K562 (cell line): ENCODE measurements around the gene SERPING1. TPM values are rescaled to one million over a fixed set of nuclear protein-coding genes. Genes with fewer than 3 reads are reported as not detected.

ENCODE experiments used
- ATAC-seq: fragments of 200-7000 bp; cut with Tn5 transposase; 3 replicates; pipeline ENCODE4 v1.9.1; 2020; ENCODE audit warnings: moderate library complexity
- BruUV-seq: library from RNA; stranded (reverse); fragments of 400-500 nt; replicated peaks from 2 replicates; lab custom pipeline; 2021; lab: Mats Ljungman, UMichigan
- CTCF ChIA-PET: fragments of 300-600 bp; formaldehyde crosslinking; extraction: SDS; loops from one replicate; lab custom pipeline; 2021; ENCODE audit warnings: low intra/inter-chr PET ratio; lab: Yijun Ruan, JAX
- POLR2A ChIA-PET: fragments of 300-600, 350-650 bp; sonication (Branson Sonifier 250); formaldehyde crosslinking; extraction: SDS; loops from one replicate; lab custom pipeline; 2021; ENCODE audit warnings: antibody characterized with exemption, inconsistent platforms; lab: Yijun Ruan, JAX
- DNase-seq, 4 experiments: peaks; one replicate each; pipeline versions ENCODE4 v3.0.0 to v3.0.0-alpha.2; 2011 to 2018; ENCODE audit warnings: low spot score in 3 of 4, mixed read lengths in 3 of 4; ENCODE audit errors: extremely low read depth in 1 of 4
- FAIRE-seq: peaks from 2 replicates; lab custom pipeline; 2011; peaks lifted over from hg19 to GRCh38; lab: Jason Lieb, UNC
- H2AFZ ChIP-seq: 2 replicates; pipeline ENCODE4 v1.6.0; 2011; ENCODE audit warnings: low read depth, low read length, control low read depth, inconsistent platforms
- H3K27ac ChIP-seq: fragments of 200-600 bp; 3 replicates; pipeline ENCODE4 v1.8.0; 2011; ENCODE audit warnings: low read depth, mild to moderate bottlenecking, control low read depth, inconsistent platforms, low read length, moderate library complexity, mixed read lengths; ENCODE audit errors: extremely low read depth
- H3K27me3 ChIP-seq, 2 experiments: fragments of 300-600 bp in 1 of 2; 2 replicates in 1 of 2; 3 replicates in 1 of 2; pipeline versions ENCODE4 v1.6.0 to v1.8.0; 2011; ENCODE audit warnings: inconsistent platforms in 2 of 2, low read length in 2 of 2, mild to moderate bottlenecking in 1 of 2, mixed read lengths in 1 of 2, moderate library complexity in 1 of 2; ENCODE audit not compliant: control insufficient read depth in 2 of 2, insufficient read depth in 2 of 2
- H3K36me3 ChIP-seq: fragments of 300-600 bp; 3 replicates; pipeline ENCODE4 v1.8.0; 2011; ENCODE audit warnings: mild to moderate bottlenecking, low read length, inconsistent platforms; ENCODE audit not compliant: control insufficient read depth, insufficient read depth
- H3K4me1 ChIP-seq, 2 experiments: fragments of 200-600 bp in 1 of 2; replicated peaks in 1 of 2; 2 replicates in 1 of 2; 3 replicates in 1 of 2; pipeline versions ENCODE4 v1.5.1 to v1.8.0; 2011; ENCODE audit warnings: inconsistent platforms in 2 of 2, low read length in 2 of 2, mild to moderate bottlenecking in 1 of 2, mixed read lengths in 1 of 2, moderate library complexity in 1 of 2; ENCODE audit not compliant: control insufficient read depth in 2 of 2, insufficient read depth in 2 of 2
- H3K4me2 ChIP-seq: 2 replicates; pipeline ENCODE4 v1.6.1; 2011; ENCODE audit warnings: low read length, control low read depth, inconsistent platforms, mixed read lengths; ENCODE audit not compliant: insufficient read depth
- H3K4me3 ChIP-seq: fragments of 200-600 bp; sonication (generic), shearing (Covaris generic); 2 replicates; pipeline ENCODE4 v1.5.1; 2016; ENCODE audit warnings: control low read depth, inconsistent platforms
- H3K79me2 ChIP-seq: fragments of 200-600 bp; 3 replicates; pipeline ENCODE4 v1.8.0; 2011; ENCODE audit warnings: low read length, inconsistent platforms; ENCODE audit not compliant: control insufficient read depth, insufficient read depth
- H3K9ac ChIP-seq, 2 experiments: 2 replicates each; pipeline versions ENCODE4 v1.6.0 to v1.6.1; 2011; ENCODE audit warnings: low read depth in 2 of 2, low read length in 2 of 2, control low read depth in 1 of 2, inconsistent platforms in 1 of 2, mild to moderate bottlenecking in 1 of 2, mixed read lengths in 1 of 2; ENCODE audit not compliant: insufficient read depth in 1 of 2
- H3K9me1 ChIP-seq: one replicate; pipeline ENCODE4 v1.6.0; 2011; ENCODE audit warnings: inconsistent platforms, mild to moderate bottlenecking, low read length, moderate library complexity; ENCODE audit not compliant: control insufficient read depth, insufficient read depth
- H3K9me3 ChIP-seq: replicated peaks from 2 replicates; pipeline ENCODE4 v1.5.1; 2011; ENCODE audit warnings: low read depth, low read length, inconsistent platforms; ENCODE audit not compliant: control insufficient read depth, insufficient read depth
- H4K20me1 ChIP-seq: replicated peaks from 2 replicates; pipeline ENCODE4 v1.6.1; 2011; ENCODE audit warnings: low read length, inconsistent platforms, mixed read lengths; ENCODE audit not compliant: control insufficient read depth, insufficient read depth
- CXXC5 ChIP-seq: fragments of 250-450 bp; sonication (Bioruptor Pico); IDR thresholded peaks from 2 replicates; pipeline ENCODE4 v1.8.0; 2022; ENCODE audit warnings: inconsistent platforms, mild to moderate bottlenecking, moderate library complexity
- HOXB6 ChIP-seq: fragments of 250-450 bp; sonication (Bioruptor Pico); IDR thresholded peaks from 2 replicates; pipeline ENCODE4 v1.5.1; 2022; ENCODE audit warnings: mild to moderate bottlenecking, borderline replicate concordance
- JUNB ChIP-seq: fragments of 450-650 bp; formaldehyde crosslinking; conservative IDR thresholded peaks from 2 replicates; pipeline ENCODE4 v1.4.0; 2020; ENCODE audit warnings: mild to moderate bottlenecking
- NRF1 ChIP-seq, 2 experiments: fragments of 450-650 bp; IDR thresholded peaks in 1 of 2; conservative IDR thresholded peaks in 1 of 2; 2 replicates each; pipeline ENCODE4 v1.6.1; 2014; ENCODE audit warnings: mild to moderate bottlenecking in 2 of 2
- RAD51 ChIP-seq: fragments of 450-650 bp; IDR thresholded peaks from 2 replicates; pipeline ENCODE4 v1.7.1; 2016; ENCODE audit warnings: low read depth, mild to moderate bottlenecking, borderline replicate concordance
- RFX7 ChIP-seq: fragments of 250-450 bp; sonication (Bioruptor Pico); IDR thresholded peaks from 2 replicates; pipeline ENCODE4 v1.5.1; 2021; ENCODE audit warnings: mild to moderate bottlenecking
- ZBTB40 ChIP-seq, 2 experiments: fragments of 450-650 bp in 1 of 2; sonication (generic) in 1 of 2; formaldehyde crosslinking in 1 of 2; IDR thresholded peaks; 2 replicates each; pipeline versions ENCODE4 v1.7.1 to v1.9.0; 2016 to 2022; ENCODE audit warnings: inconsistent platforms in 1 of 2, mild to moderate bottlenecking in 1 of 2, missing genetic modification reagents in 1 of 2
- WGBS: fragments of 100-300 bp; shearing (Covaris generic); methylation state at CpG from one replicate; pipeline ENCODE4 v1.1.6; 2016; ENCODE audit warnings: low coverage, mixed read lengths; ENCODE audit not compliant: insufficient coverage; ENCODE audit errors: missing lambda C conversion rate; 5-methylcytosine and 5-hydroxymethylcytosine counted together
- in situ Hi-C: fragments of 300-500 bp; cut with MboI; formaldehyde crosslinking; loops from 4 replicates; pipeline ENCODE4 v1.15.0; 2018; ENCODE audit warnings: inconsistent platforms, mixed read lengths
- intact Hi-C: fragments of 100-400 bp; cut with micrococcal nuclease; formaldehyde crosslinking; loops from 2 replicates; pipeline ENCODE4 v1.14.2; 2022
- polyA plus RNA-seq, 8 experiments: library from polyadenylated mRNA; depleted of rRNA in 4 of 8; stranded (reverse) in 5 of 8; unstranded in 3 of 8; fragments of >200 nt; fragmentation: Nextera tagmentation in 2 of 8; fragmentation: Illumina TruSeq in 1 of 8; extraction: Ambion mirVana in 2 of 8; extraction: Trizol in 1 of 8; gene quantifications; 2 replicates each; pipeline versions ENCODE4 v1.2.1 to v1.2.3, GENCODE V29; 2011 to 2014; ENCODE audit warnings: inconsistent platforms in 1 of 8, missing spikeins in 1 of 8
- total RNA-seq, 7 experiments: library from RNA; depleted of rRNA in 6 of 7; stranded (reverse); fragments of >200 nt in 6 of 7; fragmentation: Illumina TruSeq in 2 of 7; extraction: Trizol in 2 of 7; gene quantifications; 2 replicates each; pipeline versions ENCODE4 v1.2.1 to v1.2.3, GENCODE V29; 2011 to 2021; ENCODE audit warnings: low replicate concordance in 1 of 7
- TF ChIP-seq, protein P1 (sequence below): fragments of 450-650 bp; IDR thresholded peaks from 2 replicates; pipeline ENCODE4 v1.7.0; 2016; ENCODE audit warnings: borderline replicate concordance

The SERPING1 gene
- total and polyA plus RNA-seq, 9 of the 15 experiments (the other 6 are each of a cell fraction or from before 2014, with no cell fraction given) = 0.10 to 1.00 (median 0.21) TPM; not detected in 2

DNA sequence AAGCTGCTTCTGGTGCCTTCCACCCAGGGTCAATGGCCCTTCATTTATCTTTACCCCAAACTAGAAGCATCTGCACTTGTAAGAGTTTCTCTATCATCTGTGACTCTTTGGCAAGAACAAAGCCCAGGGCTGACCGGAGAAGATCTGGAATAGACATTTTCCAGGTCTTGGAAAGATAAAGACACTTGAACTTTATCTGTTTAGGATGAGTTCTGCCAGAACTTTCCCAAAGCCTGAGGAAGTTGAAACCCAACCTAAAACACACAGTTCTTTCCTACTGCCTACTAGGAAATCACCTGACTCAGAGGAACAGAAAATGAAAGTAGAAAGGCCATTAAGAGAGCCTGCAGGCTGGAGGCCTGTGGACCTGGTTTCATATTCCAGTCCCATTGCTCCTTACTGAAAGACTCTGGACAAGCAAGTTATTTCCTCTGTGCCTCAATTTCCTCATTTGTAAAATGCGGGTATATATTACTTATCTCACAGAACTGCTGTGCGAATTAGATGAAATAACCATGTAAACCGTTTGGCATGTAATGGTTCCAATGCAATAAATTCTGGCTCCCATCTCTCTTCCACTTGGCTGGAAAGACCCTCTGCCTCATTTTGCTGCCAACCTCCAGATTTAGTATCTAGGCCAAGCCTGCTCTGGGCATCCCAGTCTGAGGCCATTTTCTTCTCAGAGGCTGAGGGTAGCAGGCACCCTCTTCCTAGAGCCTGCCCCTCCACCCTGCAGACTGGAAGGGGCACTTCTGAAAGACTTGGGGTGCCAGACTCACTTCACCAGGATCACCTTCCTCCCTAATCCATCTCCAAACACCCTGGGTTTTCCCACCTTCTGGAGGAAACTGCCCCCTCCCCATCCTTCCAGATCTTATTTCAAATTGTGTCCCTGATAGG lies 31.2 kb upstream of the SERPING1 start:
- no peaks in the 10 kb centered on the region for H4K20me1 ChIP-seq
- no peaks in the 10 kb centered on the region; a peak in 1 of 5 replicates for H3K27me3 ChIP-seq
- no TSS peak for BruUV-seq
- peak overlapping the region; percentile 75 for H2AFZ ChIP-seq
- no peak overlapping the region; the same call in 1 of the 2 replicates for H3K4me3 ChIP-seq
- no peaks in the 10 kb centered on the region for H3K9me3 ChIP-seq
- peak overlapping the region; percentile 29; the same call in 1 of the 3 replicates for H3K27ac ChIP-seq
- H3K9me1 ChIP-seq = no peaks in the 10 kb centered on the region
- ChIA-PET POLR2A (no interaction called here), CTCF (interaction anchor here (0.6 kb wide), 1 partner anchor 315 kb away, joined by 3 read pairs; no protein-coding TSS in a partner anchor)
- WGBS = 32% methylated on average over 4 of the region's 4 CpGs
- H3K4me2 ChIP-seq = peak overlapping the region; percentile 97
- in situ Hi-C loops (loop anchor here (5.0 kb wide), 1 partner anchor 76 kb away; no protein-coding TSS in a partner anchor), intact Hi-C loops (loop anchor here (2.0 to 10.0 kb wide), 3 partner anchors 35 to 239 kb away; partner anchors contain the start of gene TIMM10)
- peak; percentile 48 for FAIRE-seq
- ATAC-seq = no peak
- H3K4me1 ChIP-seq = peaks cover 16 to 22% of the 10 kb centered on the region in 2 experiments; a peak in 4 of 5 replicates
- no peaks in the 10 kb centered on the region for H3K36me3 ChIP-seq
- H3K9ac ChIP-seq = peak overlapping the region; percentile 20 to 45; a peak in 1 of 4 replicates
- no peaks in the 10 kb centered on the region; the same call in 2 of the 3 replicates for H3K79me2 ChIP-seq
- peak in 2 of 4 experiments; percentile 4 to 30 for DNase-seq
- TF ChIP-seq JUNB (CRISPR knock-in tag) = no peak
- TF ChIP-seq, protein P1, sequence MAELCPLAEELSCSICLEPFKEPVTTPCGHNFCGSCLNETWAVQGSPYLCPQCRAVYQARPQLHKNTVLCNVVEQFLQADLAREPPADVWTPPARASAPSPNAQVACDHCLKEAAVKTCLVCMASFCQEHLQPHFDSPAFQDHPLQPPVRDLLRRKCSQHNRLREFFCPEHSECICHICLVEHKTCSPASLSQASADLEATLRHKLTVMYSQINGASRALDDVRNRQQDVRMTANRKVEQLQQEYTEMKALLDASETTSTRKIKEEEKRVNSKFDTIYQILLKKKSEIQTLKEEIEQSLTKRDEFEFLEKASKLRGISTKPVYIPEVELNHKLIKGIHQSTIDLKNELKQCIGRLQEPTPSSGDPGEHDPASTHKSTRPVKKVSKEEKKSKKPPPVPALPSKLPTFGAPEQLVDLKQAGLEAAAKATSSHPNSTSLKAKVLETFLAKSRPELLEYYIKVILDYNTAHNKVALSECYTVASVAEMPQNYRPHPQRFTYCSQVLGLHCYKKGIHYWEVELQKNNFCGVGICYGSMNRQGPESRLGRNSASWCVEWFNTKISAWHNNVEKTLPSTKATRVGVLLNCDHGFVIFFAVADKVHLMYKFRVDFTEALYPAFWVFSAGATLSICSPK = no peak
- no peak for TF ChIP-seq NRF1 (conservative IDR thresholded peaks at IDR 0.05 in 1 of 2, IDR thresholded peaks at IDR 0.05 in 1 of 2)
- TF ChIP-seq RAD51 = peak; percentile 67; the same call in 1 of the 2 replicates
- TF ChIP-seq HOXB6 (CRISPR knock-in tag) = no peak
- TF ChIP-seq ZBTB40 (IDR thresholded peaks at IDR 0.05) = 0 out of 2 replicates have a peak, but pooled peaks have one; percentile 31
- TF ChIP-seq ZBTB40 (CRISPR knock-in tag; IDR thresholded peaks at IDR 0.05) = no peak
- no peak for TF ChIP-seq CXXC5 (CRISPR knock-in tag)
- no peak for TF ChIP-seq RFX7 (CRISPR knock-in tag)
